ENCODE results near the gene PRPF6.

Gene PRPF6

DNA sequence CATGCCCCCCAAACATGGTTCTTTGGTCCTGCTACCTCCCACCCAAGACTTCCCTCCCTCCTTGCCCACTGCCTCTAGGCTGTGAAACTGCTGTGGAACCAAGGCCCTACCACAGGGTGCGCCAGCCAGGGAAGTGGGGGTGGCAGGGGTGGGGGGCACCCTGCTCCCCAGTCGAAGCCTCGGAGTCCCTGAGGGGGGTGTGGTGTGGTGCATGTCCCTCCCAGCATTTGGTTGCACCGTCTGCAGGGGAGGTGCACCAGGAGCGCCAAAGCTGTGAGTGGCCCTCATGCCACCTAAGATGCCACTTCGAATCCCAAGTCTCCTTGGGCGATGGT is 96.6 kb downstream of the PRPF6 start:
- DNase-seq (ENCODE audit: low read depth) = no peak

DNA sequence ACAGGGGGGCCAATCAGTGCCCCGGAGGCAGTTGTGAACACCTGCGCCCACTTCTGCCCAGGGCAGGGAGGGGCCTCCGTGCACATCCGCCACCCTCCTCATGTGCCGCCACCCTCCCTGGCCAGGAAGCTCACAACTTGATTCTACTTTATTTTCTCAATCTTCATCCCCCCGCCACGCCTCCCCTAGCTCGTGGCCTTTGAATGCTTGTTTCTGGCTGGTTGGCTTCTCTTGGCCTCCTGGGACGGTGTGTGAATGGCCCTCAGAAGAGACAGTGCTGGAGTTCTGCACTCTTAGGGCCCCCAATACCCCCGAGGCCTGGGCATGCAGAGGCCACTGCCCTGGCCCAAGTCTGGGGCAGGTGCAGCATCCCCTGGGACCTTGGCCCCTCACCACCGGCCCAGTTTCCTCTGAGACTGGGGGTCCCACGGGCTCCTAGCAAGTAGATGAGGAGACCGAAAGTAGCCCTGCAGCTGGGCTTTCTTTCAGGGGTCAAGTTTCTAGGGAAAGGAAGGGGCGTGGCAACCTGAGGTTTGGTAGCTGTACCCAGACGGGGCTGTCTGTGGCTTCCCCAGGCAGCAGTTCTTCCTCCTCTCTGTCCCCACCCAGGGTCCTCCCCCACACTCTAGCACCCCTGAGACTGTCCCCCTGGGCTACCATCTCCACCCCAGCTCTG is 97.1 kb downstream of the PRPF6 start:
- no peak for DNase-seq (ENCODE audit: low read depth)

DNA sequence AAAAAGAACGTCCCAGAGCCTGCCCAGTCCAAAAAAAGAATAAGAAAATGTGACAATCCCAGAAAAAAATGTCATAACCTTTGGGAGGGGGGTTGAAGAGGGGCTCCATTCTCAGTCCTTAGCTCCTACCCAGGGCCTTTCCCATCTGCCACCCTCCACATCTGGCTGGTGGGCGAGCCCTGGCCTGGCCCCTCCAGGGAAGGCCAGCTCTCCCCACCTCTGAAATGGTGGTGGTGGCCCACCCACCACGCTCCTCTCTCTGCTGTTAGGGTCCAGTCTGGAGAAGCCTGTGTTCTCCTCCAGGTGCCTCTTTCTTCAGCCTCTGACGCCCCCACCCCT is 98.0 kb downstream of the PRPF6 start:
- no peak for DNase-seq (ENCODE audit: low read depth)

DNA sequence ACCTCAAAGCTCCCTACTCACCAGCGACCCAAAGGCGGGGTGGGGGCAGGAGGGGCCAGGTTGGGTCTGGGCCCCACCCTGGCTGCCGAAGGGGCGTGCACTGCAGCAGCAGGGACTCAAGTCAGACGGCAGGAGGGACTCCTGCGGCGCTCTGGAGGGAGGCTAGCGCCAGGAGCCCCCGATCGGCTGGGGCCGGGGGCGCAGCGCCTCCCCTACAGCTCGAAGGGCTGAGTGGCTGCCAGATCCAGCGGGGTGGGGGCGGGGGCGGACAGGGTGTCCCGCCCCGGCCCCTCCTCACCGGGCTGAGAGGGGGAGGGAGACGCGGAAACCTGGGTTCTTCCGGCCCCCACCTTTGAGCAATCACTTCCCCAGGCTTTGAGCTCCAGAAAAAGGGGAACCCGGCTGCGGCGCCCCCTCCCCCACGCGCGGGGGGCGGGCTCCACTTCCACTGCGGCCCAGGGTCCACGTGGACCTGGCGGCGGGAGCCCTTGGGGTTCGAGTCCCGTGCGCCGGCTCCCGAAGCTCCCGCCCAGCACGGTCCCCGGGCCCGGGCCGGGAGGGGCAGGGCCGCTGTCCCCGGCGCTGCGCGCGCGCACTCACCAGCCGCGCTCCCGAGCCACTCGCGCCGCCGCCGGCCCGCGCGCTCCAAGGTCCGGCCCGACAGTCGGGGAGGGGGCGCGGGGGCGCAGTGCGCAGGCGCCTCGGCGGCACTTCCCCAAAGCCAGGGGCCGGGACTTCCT is 98.5 kb downstream of the PRPF6 start, which contains the start of gene RGS19:
TSS of gene RGS19 (minus strand) at position 246 of the 740 bp plus-strand sequence. CDS start 2,632 bp downstream, outside the sequence.
- DNase-seq (ENCODE audit: low read depth) = no peak

DNA sequence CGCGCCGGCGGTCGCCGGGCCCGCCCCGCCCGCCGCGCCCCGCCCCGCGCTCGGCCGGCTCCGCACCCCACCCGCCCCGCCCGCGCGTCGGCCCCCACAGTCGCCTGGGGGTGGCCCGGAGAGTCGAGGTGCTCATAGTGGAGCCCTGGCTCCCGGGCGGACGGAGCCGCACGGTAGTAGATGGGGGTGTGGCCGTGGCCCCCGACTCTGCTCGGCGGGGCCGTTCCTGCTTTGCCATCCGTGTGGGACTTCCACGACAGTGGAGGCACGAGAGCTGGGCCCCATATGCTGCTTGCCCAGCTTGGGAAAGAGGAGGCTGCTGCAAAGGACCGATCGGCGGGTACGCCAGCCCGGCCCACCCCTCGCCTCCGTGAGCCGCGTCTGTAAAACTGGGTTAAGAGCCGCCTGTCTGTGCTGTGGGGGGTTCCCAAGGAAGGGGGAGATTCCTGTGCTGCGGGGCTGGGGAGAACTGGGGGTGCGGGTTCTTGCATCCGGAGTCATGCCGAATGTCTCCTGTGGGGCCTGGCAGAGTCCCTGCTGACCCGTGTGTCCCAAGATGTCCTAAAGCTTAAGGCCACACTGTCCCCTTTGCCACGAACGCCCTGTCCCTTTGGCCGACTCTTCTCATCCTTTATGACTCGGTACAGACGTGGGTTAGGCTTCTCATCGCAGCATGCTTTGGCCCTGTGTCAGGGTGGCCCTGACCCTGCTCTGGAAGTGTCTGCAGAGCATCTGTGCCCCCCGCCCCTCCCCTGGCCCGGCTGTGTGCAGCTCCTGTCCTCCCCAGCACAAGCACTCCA is 99.3 kb downstream of the PRPF6 start, which contains the start of gene OPRL1:
TSS of gene OPRL1 (plus strand) at position 70 of the 800 bp plus-strand sequence. CDS start 12,639 bp downstream, outside the sequence.
- DNase-seq (ENCODE audit: low read depth) = no peak

DNA sequence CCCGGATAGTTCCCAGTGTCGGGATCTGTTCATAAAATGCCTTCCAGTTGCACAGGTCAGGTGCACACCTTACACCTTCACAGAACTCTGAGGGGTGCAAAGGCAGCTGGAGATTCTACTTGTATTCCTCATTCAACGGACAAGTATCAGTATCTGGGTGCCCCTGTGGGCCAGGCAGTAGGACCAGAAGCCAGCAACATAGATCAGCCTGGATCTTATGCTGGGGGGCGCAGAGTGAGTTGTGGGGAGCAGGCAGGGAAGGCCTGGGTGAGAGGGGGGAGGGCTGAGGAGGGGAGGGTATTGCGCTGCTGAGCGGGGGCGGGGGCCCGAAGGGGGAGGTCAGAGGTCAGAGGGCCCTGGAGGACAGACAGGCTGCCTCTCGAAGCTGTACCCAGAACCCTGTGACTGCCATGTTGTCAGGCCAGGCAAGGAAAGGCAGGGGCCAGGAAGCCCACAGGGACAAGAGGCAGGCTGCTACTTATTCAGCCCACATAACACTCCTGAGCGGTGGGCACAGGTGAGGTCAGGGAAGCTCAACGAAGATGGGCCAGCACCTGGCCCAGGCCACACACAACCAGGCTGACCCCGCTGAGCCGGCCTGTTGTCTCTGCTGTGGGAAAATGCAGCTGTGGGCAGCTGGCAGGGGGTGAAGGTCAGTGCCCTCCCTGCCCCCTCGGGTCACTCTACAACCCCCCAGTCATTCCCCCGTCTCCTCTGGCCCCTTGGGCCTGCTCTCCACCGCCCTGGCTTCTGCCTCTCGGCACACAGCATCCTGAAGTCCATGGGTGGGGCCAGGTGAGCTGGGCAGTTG is 100.1 kb downstream of the PRPF6 start:
- no peak for DNase-seq (ENCODE audit: low read depth)

DNA sequence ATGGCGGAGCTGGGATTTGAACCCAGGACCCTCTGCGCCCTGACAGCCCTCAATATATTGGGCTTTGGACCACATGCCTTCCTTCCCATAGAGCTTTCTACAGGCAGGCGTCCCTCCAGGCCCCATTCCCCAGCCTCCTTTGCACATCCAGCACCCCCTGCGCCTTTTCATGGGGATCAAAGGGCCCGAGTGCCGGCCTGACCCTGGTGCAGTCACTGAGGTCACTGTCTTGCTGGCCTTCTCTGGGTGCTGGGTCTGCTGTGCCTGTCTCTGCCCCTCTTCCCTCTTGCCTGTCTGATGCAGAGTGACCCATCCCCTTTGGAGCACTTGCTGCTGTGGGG is 100.7 kb downstream of the PRPF6 start:
- no peak for DNase-seq (ENCODE audit: low read depth)

DNA sequence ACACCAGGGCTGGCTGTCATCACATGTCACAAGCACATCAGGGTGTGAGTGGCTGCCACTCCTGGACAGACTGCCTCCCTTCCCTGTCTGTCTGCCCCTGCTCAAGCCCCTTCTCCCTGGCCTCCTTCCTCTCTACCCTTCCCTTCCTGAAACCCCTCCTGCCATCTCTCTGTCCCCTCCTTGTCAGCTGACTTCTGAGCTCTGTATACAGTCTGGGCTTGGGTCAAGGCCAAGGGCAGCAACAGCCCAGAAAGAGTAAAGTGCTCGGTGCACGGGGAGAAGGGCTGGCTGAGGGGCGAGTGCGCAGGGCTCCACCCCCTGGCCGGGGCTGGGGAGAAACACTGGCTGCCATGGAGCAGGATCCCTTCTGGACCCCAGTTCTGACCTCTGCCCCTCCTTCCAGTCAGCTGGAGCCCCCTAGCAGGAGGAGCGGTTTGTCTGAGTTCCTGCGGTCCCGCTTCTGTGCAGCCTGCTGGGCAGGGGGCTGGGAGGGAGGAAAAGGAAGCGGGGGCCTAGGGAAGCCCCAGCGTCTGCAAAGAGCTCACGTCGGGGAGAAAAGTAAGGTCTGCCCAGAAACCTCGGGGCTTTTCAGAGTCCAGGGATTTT is 101.3 kb downstream of the PRPF6 start:
- DNase-seq (ENCODE audit: low read depth) = no peak

Data from HS-27A (cell line).